Lung (tissue), 12 donors: Measurements from ENCODE around the gene CDKAL1. TPM values are rescaled to one million over a fixed set of nuclear protein-coding genes. Genes with fewer than 3 reads are reported as not detected.

Source experiments
- ATAC-seq: fragments of 200-7000 bp; cut with Tn5 transposase; one replicate; pipeline ENCODE4 v1.9.1; 2020; ENCODE audit warnings: moderate number of reproducible peaks; ENCODE audit not compliant: insufficient read depth, low FRiP score
- DNase-seq, 3 donors: peaks; one replicate each; pipeline ENCODE4 v3.0.0-alpha.2; 2013 to 2017
- H3K27ac ChIP-seq, 2 donors: one replicate each; pipeline ENCODE4 v1.5.1; 2013; ENCODE audit warnings: mild to moderate bottlenecking in 2 of 2, moderate library complexity in 2 of 2, control low read depth in 1 of 2, inconsistent platforms in 1 of 2, low read depth in 1 of 2, low read length in 1 of 2
- H3K27me3 ChIP-seq, 3 donors: one replicate each; pipeline ENCODE4 v1.5.1; 2013; ENCODE audit warnings: low read length in 2 of 3; ENCODE audit not compliant: control insufficient read depth in 3 of 3, insufficient read depth in 3 of 3
- H3K36me3 ChIP-seq, 4 donors: one replicate each; pipeline ENCODE4 v1.5.1; 2013; ENCODE audit warnings: low read length in 4 of 4, mild to moderate bottlenecking in 1 of 4, moderate library complexity in 1 of 4; ENCODE audit not compliant: control insufficient read depth in 4 of 4, insufficient read depth in 4 of 4
- H3K4me1 ChIP-seq, 5 donors: one replicate each; pipeline ENCODE4 v1.5.1; 2013; ENCODE audit warnings: low read length in 5 of 5, mild to moderate bottlenecking in 2 of 5, moderate library complexity in 1 of 5; ENCODE audit not compliant: control insufficient read depth in 5 of 5, insufficient read depth in 5 of 5
- H3K4me3 ChIP-seq: one replicate; pipeline ENCODE4 v1.5.1; 2013; ENCODE audit warnings: mild to moderate bottlenecking, control low read depth, moderate library complexity
- H3K9ac ChIP-seq, 2 donors: one replicate each; pipeline ENCODE4 v1.5.1; 2013; ENCODE audit warnings: low read length in 2 of 2, control low read depth in 1 of 2; ENCODE audit not compliant: insufficient read depth in 1 of 2
- H3K9me3 ChIP-seq, 4 donors: one replicate each; pipeline ENCODE4 v1.5.1; 2013; ENCODE audit warnings: low read length in 3 of 4, mild to moderate bottlenecking in 1 of 4, moderate library complexity in 1 of 4; ENCODE audit not compliant: control insufficient read depth in 4 of 4, insufficient read depth in 3 of 4
- WGBS, 2 donors: extraction: QIAGEN DNeasy Blood & Tissue Kit; methylation state at CpG; one replicate each; pipeline ENCODE4 v1.1.7; 2013; 5-methylcytosine and 5-hydroxymethylcytosine counted together
- polyA plus RNA-seq, 2 donors: library from polyadenylated mRNA; stranded (reverse); fragments of 200-250 nt; gene quantifications; one replicate each; pipeline ENCODE4 v1.2.1, GENCODE V29; 2013
- total RNA-seq, 2 donors: library from RNA; depleted of rRNA in 1 of 2; stranded (reverse); fragments of >200 nt in 1 of 2; gene quantifications; one replicate each; pipeline ENCODE4 v1.2.1, GENCODE V29; 2014 to 2021
- TF ChIP-seq, protein P1 (sequence below): IDR thresholded peaks from 2 replicates; pipeline ENCODE4 v1.5.1; 2012; ENCODE audit warnings: mild to moderate bottlenecking; ENCODE audit errors: control extremely low read depth, extremely low read depth
- donor health status: control.
- donor health status: control.
- donor health status: Bipolar disorder and iron deficiency.
- donor health status: healthy.
- donor health status: DM: yes; HTN: yes; CAD: no.

The CDKAL1 gene
- total and polyA plus RNA-seq, 4 donors: 4.0 to 39.0 (median 10.0) TPM

DNA sequence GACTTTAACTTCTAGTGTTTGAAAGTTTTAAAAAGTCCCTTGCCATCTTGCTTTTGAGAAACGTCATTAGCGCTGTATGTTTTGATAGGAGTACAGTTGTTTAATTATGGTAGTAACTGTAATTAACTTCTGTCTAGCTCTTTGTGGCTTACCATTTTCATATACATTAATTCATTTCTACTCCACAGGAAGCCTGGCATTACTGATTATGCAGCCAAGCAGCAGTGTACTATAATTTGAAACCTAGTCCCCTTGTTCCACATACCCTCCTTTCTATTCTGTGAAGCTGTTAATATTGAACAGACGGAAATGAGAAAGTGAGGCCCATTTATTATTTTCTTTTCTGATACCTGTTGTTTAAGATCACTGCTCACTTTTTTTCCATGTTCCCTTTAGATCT is 235.4 kb downstream of the CDKAL1 start:
- Histone ChIP-seq H3K9ac (no peak overlapping the region), H3K36me3 (peaks cover 0 to 2% (median under 1%) of the 10 kb centered on the region in 4 donors), H3K27ac (no peak overlapping the region), H3K4me1 (no peaks in the 10 kb centered on the region), H3K9me3 (no peaks in the 10 kb centered on the region), H3K4me3 (no peak overlapping the region), H3K27me3 (no peaks in the 10 kb centered on the region)
- DNase-seq (no peak), ATAC-seq (no peak)
- TF ChIP-seq, protein P1, sequence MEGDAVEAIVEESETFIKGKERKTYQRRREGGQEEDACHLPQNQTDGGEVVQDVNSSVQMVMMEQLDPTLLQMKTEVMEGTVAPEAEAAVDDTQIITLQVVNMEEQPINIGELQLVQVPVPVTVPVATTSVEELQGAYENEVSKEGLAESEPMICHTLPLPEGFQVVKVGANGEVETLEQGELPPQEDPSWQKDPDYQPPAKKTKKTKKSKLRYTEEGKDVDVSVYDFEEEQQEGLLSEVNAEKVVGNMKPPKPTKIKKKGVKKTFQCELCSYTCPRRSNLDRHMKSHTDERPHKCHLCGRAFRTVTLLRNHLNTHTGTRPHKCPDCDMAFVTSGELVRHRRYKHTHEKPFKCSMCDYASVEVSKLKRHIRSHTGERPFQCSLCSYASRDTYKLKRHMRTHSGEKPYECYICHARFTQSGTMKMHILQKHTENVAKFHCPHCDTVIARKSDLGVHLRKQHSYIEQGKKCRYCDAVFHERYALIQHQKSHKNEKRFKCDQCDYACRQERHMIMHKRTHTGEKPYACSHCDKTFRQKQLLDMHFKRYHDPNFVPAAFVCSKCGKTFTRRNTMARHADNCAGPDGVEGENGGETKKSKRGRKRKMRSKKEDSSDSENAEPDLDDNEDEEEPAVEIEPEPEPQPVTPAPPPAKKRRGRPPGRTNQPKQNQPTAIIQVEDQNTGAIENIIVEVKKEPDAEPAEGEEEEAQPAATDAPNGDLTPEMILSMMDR: no peak
- WGBS, 2 donors: 72 to 88% methylated on average over 3 of the region's 3 CpGs

DNA sequence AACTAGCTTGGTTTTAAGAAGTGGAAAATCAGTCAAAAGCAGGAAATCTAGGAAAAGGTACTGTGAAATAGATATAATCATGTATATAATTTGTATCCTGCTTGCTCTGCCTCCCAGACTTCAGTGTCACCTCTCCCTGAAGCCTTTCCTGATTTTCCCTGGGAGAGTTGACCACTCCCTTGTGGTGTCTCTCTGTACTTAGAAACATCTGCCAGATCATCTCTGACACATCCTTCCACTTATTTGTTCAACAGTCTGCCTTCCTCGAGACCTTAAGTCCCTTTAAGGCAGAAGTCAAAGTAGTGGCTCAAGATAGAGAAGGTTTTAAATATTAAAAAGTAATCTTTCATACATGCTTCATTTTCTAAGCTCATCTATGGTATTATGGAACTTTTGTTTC is 236.5 kb downstream of the CDKAL1 start:
- no peak overlapping the region for H3K4me3 ChIP-seq
- TF ChIP-seq, protein P1: no peak
- ATAC-seq (no peak), DNase-seq (no peak)
- H3K4me1 ChIP-seq: no peaks in the 10 kb centered on the region
- H3K9ac ChIP-seq: no peak overlapping the region
- no peaks in the 10 kb centered on the region for H3K27me3 ChIP-seq
- no peak overlapping the region for H3K27ac ChIP-seq
- 39 to 61% methylated on average over 1 of the region's 1 CpG for WGBS, 2 donors
- H3K9me3 ChIP-seq: no peaks in the 10 kb centered on the region
- peaks cover 0 to 2% (median under 1%) of the 10 kb centered on the region in 4 donors for H3K36me3 ChIP-seq

DNA sequence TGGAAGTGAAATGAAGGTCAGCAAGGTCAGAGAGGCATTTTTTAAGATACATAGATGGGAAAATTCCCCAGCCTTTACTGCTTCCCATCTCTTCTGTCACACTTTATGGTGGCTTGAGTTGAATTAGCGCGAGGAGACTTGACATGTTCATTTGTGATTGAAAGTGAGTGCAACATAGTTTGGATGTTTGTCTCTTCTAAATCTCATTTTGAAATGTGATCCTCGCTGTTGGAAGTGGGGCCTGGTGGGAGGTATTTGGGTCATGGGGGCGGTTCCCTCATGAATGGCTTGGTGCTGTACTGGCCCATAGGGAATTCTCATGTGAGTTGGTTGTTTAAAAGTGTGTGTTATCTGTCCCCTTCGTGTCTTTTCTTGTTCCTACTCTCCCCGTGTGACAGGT is 237.2 kb downstream of the CDKAL1 start:
- Histone ChIP-seq H3K4me3 (no peak overlapping the region), H3K4me1 (peaks cover 0 to 5% (median 0%) of the 10 kb centered on the region in 5 donors), H3K9ac (no peak overlapping the region), H3K27me3 (no peaks in the 10 kb centered on the region), H3K9me3 (no peaks in the 10 kb centered on the region), H3K36me3 (peaks cover 0 to 2% (median under 1%) of the 10 kb centered on the region in 4 donors), H3K27ac (no peak overlapping the region)
- ATAC-seq (no peak), DNase-seq (no peak)
- WGBS, 2 donors: 77 to 80% methylated on average over 6 of the region's 6 CpGs
- TF ChIP-seq, protein P1: no peak

DNA sequence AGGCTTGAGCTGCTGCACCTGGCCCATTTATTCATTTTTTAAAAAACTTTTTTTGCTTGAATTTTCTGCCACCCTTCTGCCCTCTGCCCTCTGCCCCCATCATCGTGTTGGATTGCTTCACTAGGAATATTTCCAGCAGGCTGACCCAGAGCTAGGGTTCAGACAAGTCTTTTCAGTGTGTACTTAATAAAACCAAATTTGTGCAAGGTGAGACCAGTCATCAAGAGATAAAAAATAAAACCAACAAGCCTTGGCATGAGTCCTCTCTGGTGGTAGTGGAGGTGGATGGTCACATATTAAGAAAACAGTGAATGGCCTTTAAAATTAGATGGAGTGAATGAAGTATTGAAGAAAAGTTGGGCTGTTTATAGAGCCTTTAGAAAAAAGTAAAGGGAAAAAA is 239.6 kb downstream of the CDKAL1 start:
- TF ChIP-seq, protein P1: no peak
- no peaks in the 10 kb centered on the region for H3K9me3 ChIP-seq
- H3K36me3 ChIP-seq: peaks cover 0 to 2% (median under 1%) of the 10 kb centered on the region in 4 donors
- no peak overlapping the region for H3K27ac ChIP-seq
- WGBS, 2 donors: 78 to 93% methylated on average over 1 of the region's 1 CpG
- peaks cover 0 to 5% (median 0%) of the 10 kb centered on the region in 5 donors for H3K4me1 ChIP-seq
- H3K9ac ChIP-seq: no peak overlapping the region
- H3K27me3 ChIP-seq: no peaks in the 10 kb centered on the region
- ATAC-seq (no peak), DNase-seq (no peak)
- no peak overlapping the region for H3K4me3 ChIP-seq
